Stimulated activated CD8-positive, alpha-beta memory T cell treated with anti-CD3 and anti-CD28 coated beads, Interleukin-7, amount 100 ng/mL, for 24 hours (primary cell): Measurements from ENCODE around the gene DLGAP4.
"Not testable (repeated sequence)": the region's sequence is repeated elsewhere in the genome, so short reads cannot be mapped to it uniquely, and the experiment has no call there.

Experiments used
- DNase-seq: peaks from one replicate; pipeline ENCODE4 v3.0.0-alpha.2; 2020; ENCODE audit warnings: low read depth

The DLGAP4 gene

DNA sequence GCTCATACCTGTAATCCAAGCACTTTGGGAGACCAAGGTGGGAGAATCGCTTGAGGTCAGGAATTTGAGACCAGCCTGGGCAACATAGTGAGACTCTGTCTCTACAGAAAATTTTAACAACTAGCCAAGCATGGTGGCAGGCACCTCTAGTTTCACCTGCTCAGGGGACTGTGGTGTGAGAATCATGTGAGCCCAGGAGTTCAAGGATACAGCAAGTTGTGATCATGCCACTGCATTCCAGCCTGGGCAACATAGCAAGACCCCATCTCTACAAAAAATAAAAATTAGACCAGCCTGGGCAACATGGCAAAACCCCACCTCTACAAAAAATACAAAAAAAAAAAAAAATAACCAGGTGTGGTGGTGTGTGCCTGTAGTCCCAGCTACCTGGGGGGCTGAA is 73.8 kb downstream of the DLGAP4 start:
- DNase-seq = not testable (repeated sequence)

GRCh38 chr20:36384022-36384619 is 78.0 kb downstream of the DLGAP4 start:
- peak; percentile 4 for DNase-seq

- no peak for DNase-seq
Measured at GRCh38 chr20:36385503-36385902, 79.4 kb downstream of the DLGAP4 start.

GRCh38 chr20:36386236-36386635 is 80.1 kb downstream of the DLGAP4 start:
- no peak for DNase-seq

GRCh38 chr20:36390269-36390668 is 84.1 kb downstream of the DLGAP4 start:
- DNase-seq = no peak

DNA sequence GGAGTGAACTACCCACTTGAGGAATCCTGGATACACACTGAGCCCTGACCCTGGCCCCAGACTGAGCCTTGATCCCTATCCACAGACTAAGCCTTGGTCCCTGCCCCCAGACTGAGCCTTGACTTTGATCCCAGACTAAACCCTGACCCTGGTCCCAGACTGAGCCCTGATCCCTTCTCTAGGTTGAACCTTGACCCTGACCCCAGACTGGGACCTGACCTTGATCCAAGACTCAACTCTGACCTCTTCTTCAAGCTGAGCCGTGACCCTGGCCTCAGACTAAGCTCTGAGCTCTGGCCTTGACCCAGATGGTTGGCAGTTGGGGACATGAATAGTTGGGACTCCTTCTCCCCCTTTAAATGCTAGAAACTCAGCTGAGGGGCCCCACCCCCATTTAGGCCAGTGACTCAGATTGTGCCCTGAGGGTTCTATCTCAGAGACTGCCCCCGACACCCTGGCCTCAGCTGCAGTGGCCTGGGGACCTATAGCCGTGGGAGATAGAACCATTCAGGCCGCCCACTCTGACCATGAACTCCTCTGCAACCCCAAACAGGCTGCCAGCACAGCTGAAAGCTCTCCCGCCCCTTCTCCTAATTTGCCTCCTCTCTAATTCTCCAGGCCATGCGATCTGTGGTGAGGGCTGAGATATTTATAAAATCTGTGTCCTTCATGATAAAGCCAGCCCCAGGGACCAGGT is 84.7 kb downstream of the DLGAP4 start:
- DNase-seq = no peak

DNA sequence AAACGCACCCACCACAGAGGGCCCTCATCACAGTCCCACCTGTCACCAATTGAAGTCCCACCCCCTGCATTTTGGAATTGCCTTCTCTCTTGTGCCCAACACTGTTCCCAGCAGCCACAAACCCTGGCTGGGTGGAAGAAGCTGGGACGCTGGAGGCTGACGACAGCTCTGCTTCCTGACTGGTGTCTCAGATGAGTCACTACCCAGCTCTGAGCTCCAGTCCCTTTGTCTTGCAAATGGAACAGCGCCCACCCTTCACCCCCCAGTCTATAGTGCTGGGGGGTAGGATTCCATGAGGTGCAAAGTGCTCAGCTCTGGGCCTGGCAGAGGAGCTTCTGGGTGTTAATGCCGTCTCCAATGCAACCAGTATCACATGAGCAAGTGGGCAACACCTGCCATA is 85.3 kb downstream of the DLGAP4 start:
- DNase-seq = no peak

- no peak for DNase-seq
Measured at GRCh38 chr20:36391955-36392354, 85.8 kb downstream of the DLGAP4 start.

- DNase-seq = no peak
Measured at GRCh38 chr20:36392989-36393388, 86.8 kb downstream of the DLGAP4 start.

- no peak for DNase-seq
Measured at GRCh38 chr20:36394340-36394965, 88.3 kb downstream of the DLGAP4 start.

- DNase-seq = no peak
Measured at GRCh38 chr20:36396340-36396739, 90.2 kb downstream of the DLGAP4 start.

DNA sequence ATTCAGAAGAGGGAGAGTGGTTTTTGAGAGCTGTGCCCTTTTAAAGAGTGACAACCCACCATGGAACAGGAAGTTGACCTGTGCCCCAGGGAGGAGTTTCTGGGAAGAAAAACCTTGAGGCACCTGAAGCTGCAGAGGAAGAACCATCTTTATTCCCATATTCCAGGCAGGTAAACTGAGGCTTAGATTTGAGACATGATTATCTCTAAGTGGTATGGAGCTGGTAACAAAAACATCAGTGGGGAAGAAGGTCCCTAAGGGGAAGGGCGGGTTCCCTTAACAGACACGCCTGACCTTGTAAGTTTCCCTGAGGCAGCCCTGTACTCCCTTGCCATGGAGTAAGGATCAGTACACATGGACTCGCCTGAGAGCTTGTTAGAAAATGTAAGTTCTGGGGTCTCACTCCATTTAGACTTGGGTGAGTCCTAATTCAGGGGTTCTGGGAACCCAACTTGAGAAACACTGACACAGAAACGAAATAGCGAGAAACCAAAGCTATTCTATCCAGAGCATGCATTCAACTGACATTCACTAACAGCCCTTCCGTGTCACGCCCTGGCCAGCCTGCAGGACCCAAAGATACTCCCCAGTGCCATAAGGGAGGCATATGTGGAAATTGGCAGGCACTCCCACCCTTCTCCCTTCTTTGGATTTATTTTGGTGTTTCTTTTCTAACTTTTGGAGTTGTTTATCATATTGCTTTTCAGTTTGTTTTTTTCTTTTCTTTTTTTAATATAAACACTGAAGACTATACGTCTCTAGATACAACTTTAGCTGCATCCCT is 90.9 kb downstream of the DLGAP4 start:
- no peak for DNase-seq

- DNase-seq = no peak
Measured at GRCh38 chr20:36398515-36398914, 92.4 kb downstream of the DLGAP4 start.

DNA sequence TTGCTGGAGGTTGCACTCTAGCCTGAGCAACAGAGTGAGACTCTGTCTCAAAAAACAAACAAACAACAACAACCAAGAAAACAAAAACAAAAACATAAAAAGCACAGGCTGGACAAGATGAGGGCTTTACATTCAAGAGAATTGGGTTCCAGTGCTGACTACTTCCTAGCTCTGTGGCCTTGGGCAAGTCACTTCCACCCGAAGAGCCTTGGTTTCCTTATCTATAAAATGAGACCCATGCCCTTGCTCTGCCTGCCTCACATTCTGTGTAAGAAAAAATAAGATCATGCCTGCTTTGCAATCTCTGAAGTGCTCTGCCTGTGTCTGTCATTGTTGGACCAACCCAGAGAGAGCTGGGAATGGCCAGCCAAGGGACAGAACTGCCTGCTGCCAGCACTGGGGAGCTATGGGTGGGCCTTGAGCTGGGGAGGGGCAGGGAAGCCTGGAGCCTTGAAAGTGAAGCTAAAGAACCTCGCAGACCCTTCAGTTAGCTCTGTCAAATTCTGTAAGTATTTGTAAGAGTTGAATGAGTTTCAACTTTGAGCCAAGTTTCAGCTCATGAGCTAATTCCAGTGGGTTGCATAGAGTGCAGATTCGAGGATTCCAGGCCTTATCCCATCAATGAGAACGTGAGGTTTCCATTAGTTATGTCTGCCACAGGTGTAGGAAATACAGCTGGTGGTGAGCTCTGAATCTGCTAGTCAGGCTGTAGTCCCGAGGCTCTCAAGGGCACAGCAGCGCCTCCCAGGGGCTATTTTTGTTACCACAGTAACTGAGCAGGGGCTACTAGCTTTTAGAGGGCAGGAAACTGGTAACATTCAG is 93.2 kb downstream of the DLGAP4 start:
- DNase-seq = no peak

DNA sequence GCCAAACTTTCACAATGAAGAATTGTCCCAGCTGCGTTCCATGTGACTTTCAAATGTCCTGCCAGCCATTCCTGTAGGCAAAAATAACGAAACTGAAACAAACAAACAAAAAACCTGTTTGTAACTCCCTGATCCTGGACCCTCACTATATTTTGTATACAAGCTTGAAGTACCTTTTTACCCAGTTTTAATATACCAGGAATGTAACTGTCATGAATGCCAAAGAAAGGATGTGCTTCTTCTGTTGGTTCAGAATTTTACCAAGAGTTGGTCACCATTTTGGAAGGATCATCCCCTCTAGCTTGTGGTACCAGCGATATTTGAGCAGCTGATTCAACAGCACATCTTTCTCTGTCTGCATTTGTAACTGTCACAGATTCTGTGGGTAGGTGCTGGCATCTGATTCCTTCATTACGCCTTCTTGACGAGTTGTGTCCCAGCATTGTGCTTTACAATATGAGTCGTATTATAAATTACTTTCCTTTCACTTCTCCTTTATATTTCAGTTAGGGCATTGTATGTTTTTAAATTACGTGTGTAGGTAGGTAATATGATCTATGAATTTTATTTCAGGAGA is 93.9 kb downstream of the DLGAP4 start:
- DNase-seq = no peak

GRCh38 chr20:36400909-36401735 is 95.0 kb downstream of the DLGAP4 start:
- no peak for DNase-seq

DNA sequence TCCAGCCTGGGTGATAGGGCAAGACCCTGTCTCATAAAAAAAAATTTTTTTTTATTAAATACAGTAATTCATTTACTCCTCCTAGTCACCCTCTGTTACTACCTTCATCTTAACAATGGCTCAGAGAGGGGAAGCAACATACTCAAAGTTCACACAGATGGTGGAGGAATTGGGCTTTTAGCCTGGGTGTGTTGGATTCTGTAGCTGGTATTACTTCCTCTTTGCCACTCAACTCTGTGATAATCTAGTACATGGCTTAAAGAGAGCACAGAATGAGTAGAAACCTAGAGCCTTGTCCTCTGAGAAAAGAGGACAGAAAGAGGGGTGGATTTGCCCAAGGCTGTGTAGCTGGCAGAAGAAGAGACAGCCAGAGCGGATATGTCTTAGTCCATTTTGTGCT is 96.6 kb downstream of the DLGAP4 start:
- no peak for DNase-seq

DNA sequence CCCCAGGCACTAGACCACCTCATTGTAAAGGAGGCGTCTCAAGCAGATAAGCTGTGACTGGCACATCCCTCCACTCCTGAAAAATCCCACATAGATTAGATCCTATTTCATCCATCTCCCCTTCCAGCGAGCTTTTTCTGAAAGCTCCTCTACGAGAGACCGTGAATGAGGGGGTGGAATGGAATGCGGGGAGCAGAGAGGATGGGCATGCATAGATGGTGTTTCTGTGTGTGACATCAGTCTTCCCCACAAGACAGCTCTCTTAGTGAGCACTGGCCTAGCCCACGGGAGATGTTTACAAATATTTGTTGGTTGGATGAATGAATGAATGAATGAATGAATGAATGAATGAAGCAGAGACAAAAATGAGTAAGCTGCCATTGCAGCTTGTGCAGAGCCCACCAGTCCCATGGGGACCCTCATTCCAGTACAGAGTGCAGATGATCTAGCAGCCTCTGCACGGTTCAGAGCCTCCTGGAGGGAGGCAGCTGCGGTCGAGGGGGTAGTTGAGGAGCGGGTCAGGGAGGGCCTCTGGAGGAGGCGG is 98.4 kb downstream of the DLGAP4 start:
- DNase-seq = no peak

- no peak for DNase-seq
Measured at GRCh38 chr20:36405255-36405654, 99.1 kb downstream of the DLGAP4 start.

DNA sequence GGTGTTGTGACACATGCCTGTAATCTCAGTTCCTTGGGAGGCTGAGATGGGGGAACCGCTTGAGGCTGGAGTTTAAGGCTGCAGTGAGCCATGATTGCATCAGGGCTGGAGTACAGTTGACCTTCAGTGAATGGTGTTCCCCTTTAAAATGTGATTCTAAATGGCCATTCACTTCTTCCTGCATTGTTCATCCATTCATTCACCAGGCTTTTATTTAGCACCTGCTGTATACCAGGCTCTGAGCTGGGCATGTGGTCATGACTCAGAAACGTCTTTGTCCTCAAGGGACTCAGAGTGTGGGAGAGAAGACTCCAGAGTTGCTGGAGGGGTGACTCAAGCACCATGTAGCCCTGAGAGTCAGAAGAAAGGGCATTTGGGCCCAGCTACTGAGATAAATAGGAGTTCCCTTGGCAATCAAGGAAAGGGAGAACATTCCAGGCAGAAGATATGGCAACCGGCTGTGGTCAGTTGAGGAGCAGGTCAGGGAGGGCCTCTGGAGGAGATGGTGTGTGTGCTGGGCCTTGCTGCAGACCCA is 101.1 kb downstream of the DLGAP4 start:
- no peak for DNase-seq
